T-helper 1 cell (primary cell): Measurements from ENCODE around the gene KREMEN1.

Source experiments
- DNase-seq, 5 donors: peaks; one replicate each; pipeline ENCODE4 v3.0.0-alpha.2; 2012 to 2020

KREMEN1 gene

DNA sequence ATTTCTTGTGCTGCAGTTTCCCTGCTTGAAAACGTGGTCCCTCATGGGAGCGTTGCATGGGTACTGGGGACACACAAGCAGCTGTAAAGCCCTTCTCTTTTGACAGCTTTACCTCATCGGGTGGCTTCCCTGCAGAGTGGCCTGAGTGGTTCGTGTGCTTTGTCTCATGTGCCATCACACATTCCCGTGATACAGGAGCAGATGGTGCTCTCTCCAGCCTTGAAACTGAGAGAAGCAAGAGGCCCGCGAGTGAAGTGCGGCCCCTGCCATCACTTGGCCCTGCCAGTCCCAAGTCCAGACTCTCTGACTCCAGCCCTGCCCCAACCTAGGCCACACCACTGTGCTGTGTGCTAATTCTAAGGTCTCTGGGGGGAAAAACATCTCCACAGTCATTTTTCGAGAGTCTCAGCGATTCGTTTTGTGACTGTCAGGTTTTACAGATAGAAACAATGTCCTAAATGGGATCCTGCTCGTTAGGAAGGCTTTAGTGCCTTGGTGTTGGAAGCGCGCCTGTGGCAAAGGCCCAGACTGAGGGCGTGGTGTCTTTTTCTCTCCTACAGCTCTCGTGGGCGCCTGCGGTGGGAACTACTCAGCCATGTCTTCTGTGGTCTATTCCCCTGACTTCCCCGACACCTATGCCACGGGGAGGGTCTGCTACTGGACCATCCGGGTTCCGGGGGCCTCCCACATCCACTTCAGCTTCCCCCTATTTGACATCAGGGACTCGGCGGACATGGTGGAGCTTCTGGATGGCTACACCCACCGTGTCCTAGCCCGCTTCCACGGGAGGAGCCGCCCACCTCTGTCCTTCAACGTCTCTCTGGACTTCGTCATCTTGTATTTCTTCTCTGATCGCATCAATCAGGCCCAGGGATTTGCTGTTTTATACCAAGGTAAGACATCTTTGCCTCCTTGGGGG lies 64.2 kb downstream of the KREMEN1 start:
- DNase-seq = no peak

DNA sequence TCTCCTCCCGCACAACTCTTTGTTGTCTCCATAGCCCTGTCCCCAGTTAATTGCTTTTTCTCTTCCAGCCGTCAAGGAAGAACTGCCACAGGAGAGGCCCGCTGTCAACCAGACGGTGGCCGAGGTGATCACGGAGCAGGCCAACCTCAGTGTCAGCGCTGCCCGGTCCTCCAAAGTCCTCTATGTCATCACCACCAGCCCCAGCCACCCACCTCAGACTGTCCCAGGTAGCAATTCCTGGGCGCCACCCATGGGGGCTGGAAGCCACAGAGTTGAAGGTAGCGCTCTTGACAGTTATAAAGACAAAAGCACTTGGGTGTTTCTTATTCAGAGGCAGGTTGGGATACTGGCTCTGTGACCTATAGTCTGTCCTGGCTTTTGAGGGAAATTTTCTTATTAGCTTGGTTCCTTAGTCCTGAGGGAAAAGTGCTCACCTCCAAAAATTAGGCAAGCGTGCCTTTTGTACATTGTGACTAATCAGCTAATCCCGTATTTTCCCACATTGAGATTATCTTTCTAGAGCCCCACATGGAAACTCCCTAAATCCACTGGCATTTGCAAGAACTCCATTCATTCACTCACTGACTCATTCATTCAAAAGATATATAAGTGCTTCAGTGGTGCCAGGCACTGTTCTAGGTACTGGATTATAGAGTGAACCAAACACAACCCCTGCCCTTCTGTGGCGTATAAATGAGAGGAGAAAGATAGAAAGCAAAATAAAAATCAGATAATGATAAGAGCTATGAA lies 65.9 kb downstream of the KREMEN1 start:
- DNase-seq = no peak

DNA sequence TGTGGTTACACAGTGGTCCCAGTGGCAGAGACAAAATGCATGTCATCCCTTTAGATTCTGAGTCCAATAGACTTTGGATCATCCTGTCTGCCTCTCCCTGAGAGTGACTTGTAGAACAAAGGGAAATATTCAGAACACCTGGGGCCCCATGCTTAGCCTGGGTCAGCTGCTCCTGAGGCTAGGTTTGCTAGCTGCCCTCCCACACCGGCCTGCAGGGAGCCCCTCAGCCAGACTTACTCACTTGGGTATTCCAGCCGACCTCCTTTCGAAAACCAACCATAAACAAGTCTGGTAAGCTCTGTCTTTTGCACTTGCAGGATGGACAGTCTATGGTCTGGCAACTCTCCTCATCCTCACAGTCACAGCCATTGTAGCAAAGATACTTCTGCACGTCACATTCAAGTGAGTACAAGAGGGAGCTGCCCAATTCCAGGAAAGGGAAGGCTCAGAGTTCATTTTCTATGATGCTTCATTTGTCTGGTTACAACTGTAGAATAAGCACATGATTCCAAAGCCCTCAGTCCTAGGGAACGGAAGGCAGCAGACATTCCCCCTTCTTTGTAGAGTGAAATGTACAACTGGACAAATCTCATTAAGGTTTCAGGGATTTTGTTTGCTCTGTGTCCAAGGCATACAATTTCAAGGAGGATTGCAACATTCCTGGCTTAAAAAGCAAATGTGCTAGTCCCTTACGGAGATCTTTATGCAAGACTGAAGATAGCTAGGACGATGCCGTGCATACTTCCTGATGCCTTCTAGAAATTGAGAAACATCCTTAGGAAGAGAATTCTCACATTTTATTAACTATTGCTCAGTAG lies 67.3 kb downstream of the KREMEN1 start:
- DNase-seq = no peak

DNA sequence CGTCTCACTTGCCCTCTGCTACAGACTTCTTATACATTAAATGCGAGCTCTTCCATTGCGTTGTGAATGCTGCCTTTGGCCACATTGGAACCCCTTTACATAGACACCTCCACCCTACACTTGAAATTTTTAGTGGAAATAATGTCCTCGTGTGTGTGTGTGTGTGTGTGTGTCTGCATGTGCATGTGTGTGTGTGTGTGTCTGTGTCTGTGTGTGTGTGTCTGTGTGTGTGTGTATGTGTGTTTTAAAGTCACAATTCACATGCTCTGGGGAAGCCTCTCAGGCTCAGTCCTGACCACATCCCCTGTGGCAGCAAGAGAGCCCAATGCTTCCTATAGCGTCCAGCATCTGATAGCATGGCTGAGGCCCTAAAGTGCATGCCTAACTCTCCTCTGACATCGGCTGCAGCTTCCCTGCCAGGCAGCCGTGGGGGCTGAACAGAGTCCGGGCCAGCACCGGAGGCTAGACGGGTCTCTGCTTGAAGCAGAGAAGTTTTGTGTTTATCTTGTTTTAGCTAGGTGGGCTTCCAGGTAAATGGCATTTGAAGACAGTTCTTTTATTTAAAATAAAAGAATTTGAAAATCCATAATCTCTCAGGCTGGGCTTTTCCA lies 68.3 kb downstream of the KREMEN1 start:
- no peak for DNase-seq

DNA sequence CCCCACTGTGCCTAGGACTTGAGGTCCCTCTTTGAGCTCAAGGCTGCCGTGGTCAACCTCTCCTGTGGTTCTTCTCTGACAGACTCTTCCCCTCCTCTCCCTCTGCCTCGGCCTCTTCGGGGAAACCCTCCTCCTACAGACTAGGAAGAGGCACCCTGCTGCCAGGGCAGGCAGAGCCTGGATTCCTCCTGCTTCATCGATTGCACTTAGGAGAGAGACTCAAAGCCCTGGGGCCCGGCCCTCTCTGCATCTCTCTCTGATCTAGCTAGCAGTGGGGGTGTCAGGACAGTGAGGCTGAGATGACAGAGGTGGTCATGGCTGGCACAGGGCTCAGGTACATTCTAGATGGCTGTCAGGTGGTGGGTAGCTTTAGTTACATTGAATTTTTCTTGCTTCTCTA lies 69.3 kb downstream of the KREMEN1 start:
- no peak for DNase-seq

DNA sequence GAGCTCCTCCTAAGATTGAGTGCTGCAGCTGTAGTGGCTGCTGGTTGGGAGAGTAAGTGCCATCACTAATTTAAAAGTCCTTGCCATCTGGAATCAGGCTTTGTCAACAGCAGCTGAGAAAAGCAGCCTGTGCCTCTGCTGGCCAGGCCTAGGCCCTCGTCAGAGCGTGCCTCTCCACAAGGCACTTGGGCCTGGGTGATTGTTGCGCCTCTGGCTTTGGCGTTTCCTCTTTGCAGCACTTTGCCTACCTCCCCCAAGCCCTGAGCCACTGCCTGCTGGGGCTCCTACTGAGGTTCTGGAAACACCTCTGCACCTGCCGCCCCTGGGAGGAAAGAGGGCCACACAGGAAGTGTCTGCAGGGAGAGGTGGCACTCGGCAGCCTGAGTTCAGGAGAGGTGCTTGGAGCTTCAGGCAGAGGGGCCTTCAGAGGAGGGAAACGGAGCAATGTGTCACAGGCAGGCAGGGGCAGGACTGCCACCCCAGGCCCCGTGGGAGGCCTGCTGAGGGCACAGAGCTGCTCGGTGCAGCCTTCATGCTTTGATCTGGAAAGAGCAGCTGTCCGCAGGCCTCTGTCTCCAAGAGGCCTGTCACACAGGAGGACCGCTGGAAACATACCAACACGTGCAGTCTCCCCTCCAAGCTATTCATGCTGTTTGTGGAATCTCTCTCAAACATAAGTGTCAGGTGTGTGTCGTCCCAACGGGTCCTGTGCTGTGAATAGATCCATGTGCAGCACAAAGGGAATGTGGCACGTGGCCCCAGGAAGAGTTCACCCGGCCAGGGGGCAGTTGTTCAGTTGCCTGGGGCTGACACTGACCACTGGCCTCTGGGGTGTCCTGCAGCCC lies 71.3 kb downstream of the KREMEN1 start:
- DNase-seq = no peak

DNA sequence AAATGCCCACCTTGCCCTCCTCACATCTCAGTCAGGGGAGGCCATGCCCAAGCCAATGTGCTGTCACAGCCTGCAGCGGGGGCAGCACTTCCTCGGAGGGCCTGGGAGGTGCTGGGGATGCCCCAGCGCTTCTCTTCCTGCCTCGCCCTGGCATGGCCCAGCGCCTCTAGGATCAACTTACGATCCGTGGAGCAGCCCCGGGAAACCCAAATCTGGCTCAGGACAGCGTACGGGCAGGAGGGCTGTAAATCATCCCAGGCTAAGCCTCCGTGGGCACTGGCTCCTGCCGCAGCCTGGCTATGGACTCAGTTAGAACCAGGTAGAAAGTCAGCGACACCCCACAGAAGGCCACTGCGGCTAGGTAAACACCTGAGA lies 71.9 kb downstream of the KREMEN1 start:
- no peak for DNase-seq

DNA sequence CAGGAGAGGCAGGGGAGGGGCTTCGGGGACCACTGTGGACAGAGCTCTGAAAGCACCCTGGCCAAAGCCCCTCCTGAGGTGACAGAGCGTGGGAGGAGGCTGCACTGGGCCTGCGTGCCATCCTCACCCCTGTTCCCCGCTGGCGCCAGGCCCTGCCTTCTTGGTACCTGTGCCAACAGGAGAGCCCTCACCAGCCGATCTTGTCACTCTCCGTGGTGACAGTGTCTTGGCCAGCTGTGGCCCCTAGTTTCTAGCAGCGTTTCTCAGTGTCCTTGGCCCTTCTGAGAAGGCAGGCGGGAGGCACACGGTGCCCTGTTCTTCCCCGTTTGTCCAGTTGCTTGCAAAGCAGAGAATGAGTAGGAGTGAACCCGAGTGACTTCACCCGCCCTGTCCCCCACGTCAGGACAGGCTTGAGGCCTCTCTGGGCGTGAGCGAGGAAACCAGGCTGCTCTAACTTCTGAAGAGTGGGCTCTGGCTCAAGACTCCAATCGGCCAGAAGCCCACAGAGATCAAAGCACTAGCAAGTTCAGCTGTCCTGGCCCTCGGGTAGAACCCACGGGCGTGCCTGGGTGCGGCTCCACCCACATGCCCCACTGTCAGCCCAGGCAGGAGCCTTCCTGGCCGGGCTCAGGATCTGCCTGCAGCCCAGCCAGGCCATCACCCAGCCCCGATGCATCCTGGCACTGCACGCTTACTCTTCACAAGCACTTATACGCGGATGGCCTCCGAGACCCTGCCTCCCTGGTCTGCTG lies 72.7 kb downstream of the KREMEN1 start:
- no peak for DNase-seq

DNA sequence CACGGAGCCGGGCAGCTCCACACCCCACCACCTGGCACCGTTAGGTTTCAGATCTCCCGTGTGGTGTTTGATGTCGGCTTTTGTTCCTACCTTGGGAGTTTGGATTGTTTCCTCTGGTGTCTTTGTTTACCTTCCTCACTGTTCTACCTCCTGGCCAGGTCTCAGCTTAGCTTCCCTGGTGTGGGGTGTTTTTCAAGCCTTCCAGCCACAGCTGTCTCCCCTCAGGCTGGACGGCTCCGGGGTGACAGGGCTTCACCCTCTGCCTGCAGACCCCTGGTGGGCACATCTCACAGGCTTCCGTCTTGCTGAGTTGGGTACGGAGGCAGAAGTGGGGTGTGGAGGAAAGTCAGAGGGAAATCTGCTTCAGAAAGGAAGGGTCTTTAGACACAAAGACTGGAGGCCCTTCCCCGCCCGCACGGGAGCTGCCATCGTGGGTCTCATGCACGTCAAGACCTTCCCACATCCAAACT lies 73.3 kb downstream of the KREMEN1 start:
- DNase-seq = no peak

DNA sequence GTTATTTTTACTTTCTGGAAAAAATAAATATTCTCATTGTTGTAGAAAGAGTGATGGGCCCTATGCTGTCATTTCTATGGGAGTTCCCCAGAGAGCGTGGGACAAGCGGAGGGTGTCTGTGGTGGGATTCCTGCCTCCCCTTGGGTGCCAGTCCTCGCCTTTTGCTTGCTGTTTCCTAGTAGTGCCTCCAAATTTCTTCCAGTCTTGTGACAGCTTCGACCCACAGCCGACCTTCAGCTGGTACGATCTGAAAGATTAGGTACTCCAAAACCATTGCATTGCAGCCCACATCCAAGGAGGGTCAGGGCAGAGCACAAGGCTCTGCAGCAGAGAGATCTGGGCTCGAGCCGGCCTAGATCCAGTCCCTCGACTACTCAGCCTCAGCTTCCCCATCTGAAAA lies 73.9 kb downstream of the KREMEN1 start:
- DNase-seq = no peak

DNA sequence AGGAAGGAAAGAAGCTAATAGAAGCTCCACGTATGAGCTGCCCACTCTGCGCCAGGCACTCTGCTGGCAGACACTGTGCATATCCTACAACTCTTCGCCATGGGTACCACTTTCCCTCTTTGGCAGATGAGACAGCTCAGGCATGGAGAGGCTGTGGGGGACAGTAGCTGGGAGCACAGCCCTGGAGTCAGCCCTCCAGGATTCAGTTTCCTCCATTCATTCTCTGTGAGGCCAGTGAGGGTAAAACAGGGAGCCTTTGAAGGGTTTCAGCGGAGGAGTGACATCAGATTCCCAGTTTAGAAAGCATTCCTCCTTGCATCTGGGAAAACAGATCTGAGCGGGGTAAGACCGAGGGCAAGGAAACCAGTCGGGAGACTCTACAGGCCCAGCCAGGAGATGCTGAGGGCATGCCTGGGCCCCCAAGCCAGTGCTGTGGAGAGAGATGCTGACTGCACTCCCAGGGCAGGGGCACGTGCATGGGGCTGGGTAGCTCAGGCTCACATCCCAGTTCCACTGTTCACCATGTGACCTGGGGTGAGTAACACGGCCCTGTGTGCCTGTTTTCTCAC lies 74.6 kb downstream of the KREMEN1 start:
- no peak for DNase-seq

DNA sequence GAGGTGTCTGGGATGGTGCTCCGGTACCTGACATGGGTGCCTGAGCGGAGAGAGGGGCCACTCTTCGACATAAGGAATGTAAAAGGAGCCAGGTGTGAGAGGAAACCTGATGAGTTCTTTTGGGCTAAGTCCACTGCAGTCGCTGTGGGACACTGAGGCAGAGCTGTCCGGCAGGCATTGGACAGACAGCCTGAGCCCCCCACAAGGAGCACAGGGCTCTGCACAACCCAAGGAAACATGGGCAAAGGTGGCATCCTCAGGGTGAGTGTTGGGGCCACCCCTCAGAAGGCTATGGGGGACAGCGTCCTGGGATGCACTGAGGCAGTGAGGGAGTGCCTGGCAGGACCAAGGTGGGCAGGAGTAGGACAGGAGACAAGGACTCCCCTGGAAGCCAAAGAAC lies 75.2 kb downstream of the KREMEN1 start:
- no peak for DNase-seq

DNA sequence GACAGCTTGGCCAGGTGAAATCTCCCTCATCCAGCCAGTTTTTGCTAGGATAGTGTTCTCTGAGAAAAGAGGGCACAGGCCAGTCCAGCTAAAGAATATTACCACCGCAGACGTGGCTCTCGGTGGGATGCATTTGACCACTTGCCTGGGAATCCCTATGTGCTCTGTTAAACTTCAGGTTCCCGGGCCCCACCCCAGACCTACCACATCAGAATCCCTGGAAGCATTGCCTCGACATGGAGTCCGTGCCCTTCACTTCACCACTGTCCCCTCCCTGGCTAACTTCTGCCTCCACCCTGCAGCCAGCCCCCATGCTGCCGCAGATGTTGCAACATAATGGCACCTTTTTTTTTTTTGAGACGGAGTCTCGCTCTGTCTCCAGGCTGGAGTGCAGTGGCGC lies 76.0 kb downstream of the KREMEN1 start:
- no peak for DNase-seq

DNA sequence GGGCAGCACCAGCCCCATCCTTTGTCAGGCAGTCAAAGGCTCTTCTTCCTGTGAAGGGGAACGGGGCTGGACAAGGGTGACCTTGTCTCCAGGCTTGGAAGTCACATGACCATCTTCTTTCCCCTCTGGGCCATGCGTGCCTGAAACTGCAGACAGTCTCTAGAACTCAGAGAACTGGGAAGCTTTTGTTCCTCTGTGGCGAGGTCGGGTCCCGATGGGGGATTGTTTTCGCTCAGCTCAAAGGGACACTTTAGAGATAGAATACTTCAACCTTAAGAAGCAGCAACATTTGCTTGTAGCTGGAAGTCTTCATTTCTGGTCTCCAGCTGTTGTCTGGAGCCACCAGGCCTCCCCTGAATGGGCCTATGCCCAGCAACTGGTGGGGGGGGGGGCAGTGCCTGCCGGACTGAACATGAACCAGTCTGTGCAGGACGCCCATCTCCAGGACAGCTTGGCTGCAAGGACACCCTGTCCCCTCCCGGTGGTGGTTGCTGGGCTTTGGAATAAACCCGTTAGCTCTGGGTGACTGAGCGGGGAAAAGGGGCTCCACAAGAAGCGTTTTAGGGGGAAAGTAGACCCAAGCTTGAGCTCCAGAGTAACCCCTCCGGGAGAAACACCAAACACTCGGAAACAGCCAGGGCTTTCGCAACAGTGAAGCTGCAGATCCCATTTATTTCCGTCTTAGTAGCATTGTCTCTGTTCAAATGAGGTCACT lies 77.2 kb downstream of the KREMEN1 start:
- no peak for DNase-seq

DNA sequence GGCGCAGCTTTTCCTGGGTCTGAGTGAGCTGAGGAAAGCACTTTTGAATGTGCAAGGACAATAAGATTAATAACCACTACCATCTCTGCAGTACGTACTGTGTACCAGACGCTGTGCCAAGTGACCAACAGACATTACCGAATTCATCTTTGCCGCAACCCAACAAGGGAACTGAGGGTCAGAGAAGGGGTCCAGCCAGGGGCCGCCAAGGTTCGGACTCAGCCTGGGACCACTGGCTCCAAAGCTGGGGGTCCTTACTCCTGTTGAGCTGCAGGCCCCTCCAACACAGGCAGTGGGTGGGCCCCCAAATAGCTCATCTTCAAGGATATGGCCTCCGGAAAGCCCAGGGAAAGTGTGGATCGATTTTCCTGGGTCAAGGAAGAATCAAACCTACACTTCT lies 77.9 kb downstream of the KREMEN1 start:
- DNase-seq = no peak

DNA sequence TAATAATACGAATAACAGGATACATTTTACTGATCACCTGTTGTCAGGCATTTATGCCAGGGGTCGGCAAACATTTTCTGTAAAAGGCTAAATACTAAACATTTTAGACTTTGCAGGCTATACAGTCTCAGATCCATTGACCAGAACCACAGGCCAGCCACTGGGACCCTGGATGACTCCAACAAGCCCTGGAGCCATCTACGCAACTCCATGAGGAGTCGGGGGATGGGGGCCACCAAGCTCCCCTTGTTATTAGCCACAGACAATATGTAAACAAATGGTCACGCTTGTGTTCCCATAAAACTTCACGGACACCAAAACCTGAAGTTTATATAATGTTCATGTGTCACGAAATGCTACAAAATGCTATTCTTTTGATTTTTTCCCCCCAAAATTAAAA lies 78.5 kb downstream of the KREMEN1 start:
- DNase-seq = no peak

DNA sequence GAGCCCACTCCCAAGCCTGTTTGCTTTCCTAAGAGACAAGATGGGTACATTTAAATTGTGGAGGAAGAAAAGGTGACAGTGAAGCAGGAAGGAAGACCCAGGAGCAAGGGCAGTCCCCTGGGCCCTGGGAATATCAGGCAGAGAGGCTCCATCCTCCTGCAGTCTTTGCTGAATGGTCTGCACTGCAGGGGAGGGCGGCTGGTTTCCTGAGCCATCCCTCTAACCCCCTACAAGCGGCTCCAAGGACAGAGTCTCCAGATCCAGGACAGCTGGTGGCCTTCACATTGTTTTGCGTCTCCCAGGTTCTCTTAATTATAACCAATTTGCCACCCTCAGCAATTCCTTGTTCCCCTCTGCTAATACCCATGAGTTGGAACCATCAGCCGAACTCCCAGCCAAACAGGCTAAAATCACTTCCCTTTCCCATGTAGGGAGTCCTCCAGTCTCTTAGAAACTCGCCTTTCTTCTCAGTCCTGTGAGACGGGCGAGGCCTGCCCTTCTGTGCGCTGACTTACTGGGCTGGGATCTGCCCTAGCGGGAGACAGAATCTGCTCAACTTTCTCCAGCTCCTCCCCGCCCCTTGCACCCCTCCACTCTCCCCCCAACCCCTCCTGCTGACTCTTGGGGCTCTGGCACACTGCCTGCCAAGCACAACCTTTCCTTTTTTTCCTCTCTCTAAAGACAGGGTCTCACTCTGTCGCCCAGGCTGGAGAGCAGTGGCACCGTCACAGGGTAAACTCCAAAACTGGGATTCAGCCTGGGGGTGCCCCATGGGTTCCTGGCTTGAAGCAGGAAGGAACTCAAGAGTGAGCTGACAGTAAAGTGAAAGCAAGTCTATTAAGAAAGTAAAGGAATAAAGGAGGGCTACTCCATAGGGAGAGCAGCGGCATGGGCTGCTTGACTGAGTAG lies 79.5 kb downstream of the KREMEN1 start:
- DNase-seq = no peak

DNA sequence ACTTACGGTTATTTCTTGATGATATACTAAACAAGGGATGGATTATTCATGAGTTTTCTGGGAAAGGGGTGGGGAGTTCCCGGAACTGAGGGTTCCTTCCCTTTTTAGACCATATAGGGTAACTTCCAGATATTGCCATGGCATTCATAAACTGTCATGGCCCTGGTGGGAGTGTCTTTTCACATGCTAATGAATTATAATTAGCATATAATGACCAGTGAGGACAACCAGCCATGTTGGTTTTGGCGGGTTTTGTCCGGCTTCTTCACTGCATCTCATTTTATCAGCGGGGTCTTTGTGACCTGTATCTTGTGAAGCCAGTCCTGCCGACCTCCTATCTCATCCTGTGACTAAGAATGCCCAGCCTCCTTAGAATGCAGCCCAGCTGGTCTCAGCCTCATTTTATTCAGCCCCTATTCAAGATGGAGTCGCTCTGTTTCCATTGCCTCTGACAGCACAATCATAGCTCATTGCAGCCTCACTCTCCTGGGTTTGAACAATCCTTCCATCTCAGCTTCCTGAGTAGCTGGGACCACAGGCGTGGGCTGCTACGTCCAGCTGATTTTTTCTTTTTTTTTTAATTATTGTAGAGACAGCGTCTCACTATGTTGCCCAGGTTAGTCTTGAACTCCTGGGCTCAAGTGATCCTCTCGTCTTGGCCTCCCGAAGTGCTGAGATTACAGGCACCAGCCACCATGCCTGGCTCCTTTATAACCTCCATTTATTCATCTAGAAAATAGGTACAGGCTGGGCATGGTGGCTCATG lies 80.3 kb downstream of the KREMEN1 start:
- DNase-seq = no peak
